Esophagus muscularis mucosa (tissue), 4 donors: Measurements from ENCODE around the gene SF3B1.

Experiments
- EP300 ChIP-seq: sonication (generic); formaldehyde crosslinking; IDR thresholded peaks from one replicate; pipeline ENCODE4 v1.6.1; 2017; ENCODE audit warnings: antibody characterized with exemption
- POLR2A ChIP-seq: fragments of 450-650 bp; IDR thresholded peaks from one replicate; pipeline ENCODE4 v1.6.1; 2017; ENCODE audit warnings: antibody characterized with exemption, moderate library complexity, mild to moderate bottlenecking, low read depth
- POLR2AphosphoS5 ChIP-seq, 2 donors: sonication (generic); formaldehyde crosslinking; IDR thresholded peaks; one replicate each; pipeline ENCODE4 v1.6.1; 2017; ENCODE audit warnings: antibody characterized with exemption in 2 of 2
- TF ChIP-seq, protein P1 (sequence below), 3 experiments: fragments of 200-600 bp in 2 of 3; fragments of 450-650 bp in 1 of 3; sonication (generic) in 2 of 3; IDR thresholded peaks; one replicate each; pipeline ENCODE4 v1.5.1; 2017 to 2019; ENCODE audit warnings: antibody characterized with exemption in 3 of 3, mild to moderate bottlenecking in 2 of 3, moderate library complexity in 1 of 3

DNA sequence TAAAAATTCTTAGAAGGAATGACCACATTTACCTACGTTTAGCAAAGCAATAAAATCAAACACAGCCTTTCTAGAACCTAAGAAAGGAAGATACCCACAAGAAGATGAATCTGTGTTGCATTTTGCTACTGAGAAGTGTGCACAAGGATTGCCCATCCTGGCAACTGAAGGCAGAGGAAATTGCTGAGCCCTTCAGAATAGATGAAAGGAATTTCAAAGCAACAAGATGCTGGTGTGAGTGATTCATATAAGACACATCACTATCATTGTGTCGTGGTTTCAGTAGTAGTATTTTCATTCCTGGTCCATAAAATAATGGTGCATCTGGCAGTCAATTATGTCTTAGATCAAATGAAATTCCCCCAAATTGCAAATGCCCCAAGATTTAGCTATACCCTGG is 75.9 kb downstream of the SF3B1 start:
- TF ChIP-seq, protein P1, sequence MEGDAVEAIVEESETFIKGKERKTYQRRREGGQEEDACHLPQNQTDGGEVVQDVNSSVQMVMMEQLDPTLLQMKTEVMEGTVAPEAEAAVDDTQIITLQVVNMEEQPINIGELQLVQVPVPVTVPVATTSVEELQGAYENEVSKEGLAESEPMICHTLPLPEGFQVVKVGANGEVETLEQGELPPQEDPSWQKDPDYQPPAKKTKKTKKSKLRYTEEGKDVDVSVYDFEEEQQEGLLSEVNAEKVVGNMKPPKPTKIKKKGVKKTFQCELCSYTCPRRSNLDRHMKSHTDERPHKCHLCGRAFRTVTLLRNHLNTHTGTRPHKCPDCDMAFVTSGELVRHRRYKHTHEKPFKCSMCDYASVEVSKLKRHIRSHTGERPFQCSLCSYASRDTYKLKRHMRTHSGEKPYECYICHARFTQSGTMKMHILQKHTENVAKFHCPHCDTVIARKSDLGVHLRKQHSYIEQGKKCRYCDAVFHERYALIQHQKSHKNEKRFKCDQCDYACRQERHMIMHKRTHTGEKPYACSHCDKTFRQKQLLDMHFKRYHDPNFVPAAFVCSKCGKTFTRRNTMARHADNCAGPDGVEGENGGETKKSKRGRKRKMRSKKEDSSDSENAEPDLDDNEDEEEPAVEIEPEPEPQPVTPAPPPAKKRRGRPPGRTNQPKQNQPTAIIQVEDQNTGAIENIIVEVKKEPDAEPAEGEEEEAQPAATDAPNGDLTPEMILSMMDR (IDR thresholded peaks at IDR 0.05), result no peak
- TF ChIP-seq EP300 (no peak), POLR2AphosphoS5 (IDR thresholded peaks at IDR 0.05) (no peak), POLR2A (no peak)
